Vagina (tissue), 2 donors: ENCODE data around the gene PNPLA1. TPM values are rescaled to one million over a fixed set of nuclear protein-coding genes. Genes with fewer than 3 reads are reported as not detected.

ENCODE experiments used
- DNase-seq, 2 donors: peaks; one replicate each; pipeline ENCODE4 v3.0.0-alpha.2; 2017; ENCODE audit errors: extremely low spot score in 2 of 2
- H3K27ac ChIP-seq: fragments of 200-600 bp; sonication (generic); one replicate; pipeline ENCODE4 v1.5.1; 2019
- H3K27me3 ChIP-seq: fragments of 200-600 bp; sonication (generic); one replicate; pipeline ENCODE4 v1.5.1; 2019
- H3K36me3 ChIP-seq, 2 donors: fragments of 200-600 bp; sonication (generic); one replicate each; pipeline ENCODE4 v1.5.1; 2017 to 2019
- H3K4me1 ChIP-seq: fragments of 200-600 bp; sonication (generic); one replicate; pipeline ENCODE4 v1.5.1; 2019
- H3K4me3 ChIP-seq, 2 donors: fragments of 200-600 bp; sonication (generic); 1 replicate in 1 of 2; 2 replicates in 1 of 2; pipeline ENCODE4 v1.5.1; 2016 to 2019
- H3K9me3 ChIP-seq: fragments of 200-600 bp; sonication (generic); one replicate; pipeline ENCODE4 v1.5.1; 2019
- POLR2A ChIP-seq, 2 donors: fragments of 450-650 bp; IDR thresholded peaks; one replicate each; pipeline ENCODE4 v1.6.1; 2017; ENCODE audit warnings: antibody characterized with exemption in 2 of 2, mild to moderate bottlenecking in 2 of 2, moderate library complexity in 2 of 2
- POLR2AphosphoS5 ChIP-seq, 2 donors: sonication (generic); formaldehyde crosslinking; IDR thresholded peaks; one replicate each; pipeline ENCODE4 v1.9.0; 2017; ENCODE audit warnings: antibody characterized with exemption in 2 of 2, mild to moderate bottlenecking in 2 of 2, low read depth in 1 of 2; ENCODE audit not compliant: insufficient read depth in 1 of 2
- intact Hi-C: fragments of 100-400 bp; cut with DNase I; formaldehyde crosslinking; loops from one replicate; pipeline ENCODE4 v1.15.1; 2023
- total RNA-seq: library from RNA; depleted of rRNA; stranded (reverse); fragments of >200 nt; gene quantifications from one replicate; pipeline ENCODE4 v1.2.3, GENCODE V29; 2016
- TF ChIP-seq, protein P1 (sequence below), 3 experiments: fragments of 450-650 bp in 2 of 3; fragments of 200-600 bp in 1 of 3; sonication (generic) in 1 of 3; IDR thresholded peaks; one replicate each; pipeline ENCODE4 v1.5.1; 2017 to 2019; ENCODE audit warnings: antibody characterized with exemption in 3 of 3, mild to moderate bottlenecking in 2 of 3, moderate library complexity in 2 of 3

PNPLA1 gene
- total RNA-seq, 1 donor from 2014 or later: not detected

DNA sequence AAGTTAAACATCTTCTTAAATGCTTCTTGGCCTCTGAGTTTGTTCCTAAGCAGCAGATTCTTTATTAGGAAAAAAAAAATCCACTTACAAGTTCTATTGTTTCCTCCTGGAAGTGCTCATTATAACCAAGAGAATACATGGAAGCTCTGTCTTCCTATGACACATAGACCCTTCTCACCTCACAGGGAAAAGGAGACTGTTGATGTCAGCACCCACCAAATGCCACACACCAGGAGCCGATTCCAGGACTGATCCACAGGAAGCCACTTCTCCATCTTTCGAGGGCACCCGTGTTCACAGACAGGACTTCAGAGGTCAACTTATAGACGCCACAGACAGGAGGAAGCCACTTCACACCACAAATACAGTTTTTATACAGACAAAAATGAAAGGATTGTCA lies 80.2 kb downstream of the PNPLA1 start:
- Histone ChIP-seq H3K4me1 (peaks cover 7% of the 10 kb centered on the region), H3K4me3 (no peak overlapping the region), H3K9me3 (no peaks in the 10 kb centered on the region), H3K27me3 (no peaks in the 10 kb centered on the region), H3K36me3 (no peaks in the 10 kb centered on the region), H3K27ac (no peak overlapping the region)
- intact Hi-C loops: no loop called here
- DNase-seq: no peak
- TF ChIP-seq, protein P1, sequence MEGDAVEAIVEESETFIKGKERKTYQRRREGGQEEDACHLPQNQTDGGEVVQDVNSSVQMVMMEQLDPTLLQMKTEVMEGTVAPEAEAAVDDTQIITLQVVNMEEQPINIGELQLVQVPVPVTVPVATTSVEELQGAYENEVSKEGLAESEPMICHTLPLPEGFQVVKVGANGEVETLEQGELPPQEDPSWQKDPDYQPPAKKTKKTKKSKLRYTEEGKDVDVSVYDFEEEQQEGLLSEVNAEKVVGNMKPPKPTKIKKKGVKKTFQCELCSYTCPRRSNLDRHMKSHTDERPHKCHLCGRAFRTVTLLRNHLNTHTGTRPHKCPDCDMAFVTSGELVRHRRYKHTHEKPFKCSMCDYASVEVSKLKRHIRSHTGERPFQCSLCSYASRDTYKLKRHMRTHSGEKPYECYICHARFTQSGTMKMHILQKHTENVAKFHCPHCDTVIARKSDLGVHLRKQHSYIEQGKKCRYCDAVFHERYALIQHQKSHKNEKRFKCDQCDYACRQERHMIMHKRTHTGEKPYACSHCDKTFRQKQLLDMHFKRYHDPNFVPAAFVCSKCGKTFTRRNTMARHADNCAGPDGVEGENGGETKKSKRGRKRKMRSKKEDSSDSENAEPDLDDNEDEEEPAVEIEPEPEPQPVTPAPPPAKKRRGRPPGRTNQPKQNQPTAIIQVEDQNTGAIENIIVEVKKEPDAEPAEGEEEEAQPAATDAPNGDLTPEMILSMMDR (IDR thresholded peaks at IDR 0.05): no peak
- TF ChIP-seq POLR2AphosphoS5 (IDR thresholded peaks at IDR 0.05; ENCODE audit: insufficient read depth in 1 of 2, low read depth in 1 of 2): peak in 1 of 2 donors; percentile 42

DNA sequence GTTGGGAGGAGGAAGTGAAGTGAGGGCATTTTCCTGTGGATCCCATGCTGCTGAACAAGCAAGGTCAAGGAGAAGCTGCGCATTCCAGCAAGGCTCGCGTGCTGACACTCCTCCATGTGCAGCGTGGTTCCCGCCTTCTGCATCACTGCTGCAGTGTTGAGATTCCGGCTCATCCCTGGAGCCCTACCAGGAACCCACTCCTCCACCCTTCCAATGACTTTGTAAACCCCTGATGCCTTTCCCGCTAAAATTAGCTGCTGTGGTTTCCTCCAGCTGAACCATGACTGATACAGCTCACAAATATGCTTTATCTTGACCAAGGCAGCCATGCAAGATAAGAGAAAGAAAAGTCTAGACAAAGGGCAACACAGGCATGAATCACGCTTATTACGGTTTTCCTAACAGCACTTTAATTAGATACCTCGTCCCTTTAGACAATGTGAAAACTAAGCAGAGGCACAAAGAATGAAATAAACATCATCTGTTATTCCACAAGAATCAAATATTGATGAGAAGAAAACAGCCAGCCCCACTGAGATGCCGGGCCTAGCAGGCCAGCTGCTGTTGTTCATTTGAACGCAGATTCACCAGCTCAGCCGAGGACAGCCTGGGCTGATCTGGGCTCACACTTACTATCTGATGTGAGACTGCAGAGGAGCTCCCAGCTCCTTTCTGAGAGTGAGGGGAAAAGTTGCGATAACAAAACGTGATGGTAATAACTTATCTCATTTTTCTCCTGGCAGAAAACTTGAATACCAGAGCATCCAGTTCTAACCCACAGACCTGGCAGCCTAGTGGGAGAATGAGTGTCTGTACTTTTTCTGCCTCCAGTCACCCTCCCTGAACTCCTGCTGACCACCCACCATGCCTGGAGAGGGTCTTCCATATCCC lies 81.1 kb downstream of the PNPLA1 start:
- intact Hi-C loops: no loop called here
- TF ChIP-seq, protein P1 (IDR thresholded peaks at IDR 0.05): no peak
- TF ChIP-seq POLR2A (IDR thresholded peaks at IDR 0.05) (no peak), POLR2AphosphoS5 (IDR thresholded peaks at IDR 0.05; ENCODE audit: insufficient read depth in 1 of 2, low read depth in 1 of 2) (no peak)
- Histone ChIP-seq H3K4me1 (peaks cover 3% of the 10 kb centered on the region), H3K27me3 (no peaks in the 10 kb centered on the region), H3K4me3 (no peak overlapping the region), H3K36me3 (no peaks in the 10 kb centered on the region), H3K27ac (no peak overlapping the region), H3K9me3 (no peaks in the 10 kb centered on the region)
- no peak for DNase-seq

DNA sequence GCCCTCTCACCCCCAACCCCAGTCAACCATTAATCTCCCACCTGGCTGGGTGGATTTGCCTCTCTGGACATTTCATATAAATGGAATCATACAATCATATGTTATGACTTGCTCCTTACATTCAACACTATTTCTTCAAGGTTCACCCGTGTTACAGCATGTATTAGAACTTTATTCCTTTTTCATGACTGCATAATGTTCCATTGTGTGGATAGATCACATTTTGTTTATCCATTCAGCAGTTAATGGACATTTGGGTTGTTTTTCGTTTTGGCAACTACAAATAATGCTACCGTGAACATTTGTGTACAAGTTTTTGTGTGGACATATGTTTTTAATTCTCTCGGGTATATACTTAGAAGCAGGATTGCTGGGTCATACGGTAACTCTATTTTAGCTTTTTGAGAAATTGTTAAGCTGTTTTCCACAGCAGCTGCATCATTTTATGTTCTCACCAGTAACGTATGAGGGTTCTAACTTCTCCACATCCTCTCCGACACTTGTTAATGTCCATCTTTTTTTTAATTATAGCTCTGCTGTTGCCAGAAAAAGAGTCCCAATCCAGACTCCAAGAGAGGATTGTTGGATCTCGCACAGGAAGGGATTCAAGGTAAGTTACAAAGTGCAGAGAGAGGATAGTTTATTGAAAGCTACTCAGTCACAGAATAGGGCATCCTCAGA lies 82.8 kb downstream of the PNPLA1 start:
- Histone ChIP-seq H3K9me3 (no peaks in the 10 kb centered on the region), H3K27me3 (no peaks in the 10 kb centered on the region), H3K36me3 (no peaks in the 10 kb centered on the region), H3K4me3 (no peak overlapping the region), H3K27ac (no peak overlapping the region), H3K4me1 (no peaks in the 10 kb centered on the region)
- intact Hi-C loops: no loop called here
- TF ChIP-seq, protein P1 (IDR thresholded peaks at IDR 0.05): no peak
- TF ChIP-seq POLR2A (IDR thresholded peaks at IDR 0.05): no peak
- DNase-seq: no peak

DNA sequence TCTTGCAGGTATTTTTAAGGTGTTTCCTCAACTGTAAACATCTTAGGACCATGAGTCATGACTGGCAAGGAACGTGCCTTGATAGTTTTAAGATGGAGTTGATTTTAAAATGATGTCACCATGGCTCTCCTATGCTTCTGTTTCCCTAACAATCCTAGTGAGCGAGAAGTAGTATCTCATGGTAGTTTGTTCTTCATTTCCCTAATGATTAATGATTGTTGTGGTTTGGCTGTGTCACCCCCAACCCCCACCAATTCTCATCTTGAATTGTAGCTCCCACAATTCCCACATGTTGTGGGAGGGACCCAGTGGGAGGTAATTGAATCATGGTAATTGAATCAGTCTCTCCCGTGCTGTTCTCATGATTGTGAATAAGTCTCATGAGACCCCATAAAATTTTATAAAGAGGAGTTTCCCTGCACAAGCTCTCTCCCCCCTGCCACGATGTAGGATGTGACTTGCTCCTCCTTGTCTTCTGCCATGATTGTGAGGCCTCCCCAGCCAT lies 83.6 kb downstream of the PNPLA1 start:
- Histone ChIP-seq H3K4me3 (no peak overlapping the region), H3K27ac (no peak overlapping the region), H3K4me1 (no peaks in the 10 kb centered on the region), H3K9me3 (no peaks in the 10 kb centered on the region), H3K27me3 (no peaks in the 10 kb centered on the region), H3K36me3 (no peaks in the 10 kb centered on the region)
- intact Hi-C loops: no loop called here
- TF ChIP-seq POLR2A (IDR thresholded peaks at IDR 0.05) (no peak), POLR2AphosphoS5 (IDR thresholded peaks at IDR 0.05; ENCODE audit: insufficient read depth in 1 of 2, low read depth in 1 of 2) (no peak)
- TF ChIP-seq, protein P1 (IDR thresholded peaks at IDR 0.05): no peak
- DNase-seq: no peak

DNA sequence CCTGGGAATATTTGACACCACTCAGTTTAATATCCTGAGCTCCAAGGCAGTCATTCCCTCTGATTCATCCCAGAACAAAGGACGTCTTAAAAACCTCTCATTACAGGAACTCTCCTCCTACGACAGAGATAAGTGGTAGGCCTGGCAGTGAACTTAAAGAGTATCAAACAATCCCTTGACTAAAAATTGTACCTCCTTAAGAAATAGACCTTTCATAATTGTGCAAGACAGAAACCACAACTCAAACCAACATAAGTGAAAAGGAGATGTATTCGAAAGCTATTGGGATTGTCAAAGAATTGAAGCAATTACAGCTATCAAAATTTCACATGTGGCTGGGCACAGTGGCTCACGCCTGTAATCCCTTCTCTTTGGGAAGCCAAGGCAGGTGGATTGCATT lies 86.0 kb downstream of the PNPLA1 start:
- H3K4me3 ChIP-seq: no peak overlapping the region
- H3K36me3 ChIP-seq: no peaks in the 10 kb centered on the region
- no peak for DNase-seq
- H3K4me1 ChIP-seq: no peaks in the 10 kb centered on the region
- H3K9me3 ChIP-seq: no peaks in the 10 kb centered on the region
- TF ChIP-seq POLR2AphosphoS5 (IDR thresholded peaks at IDR 0.05; ENCODE audit: insufficient read depth in 1 of 2, low read depth in 1 of 2) (no peak), POLR2A (IDR thresholded peaks at IDR 0.05) (no peak)
- TF ChIP-seq, protein P1 (IDR thresholded peaks at IDR 0.05): no peak
- H3K27me3 ChIP-seq: no peaks in the 10 kb centered on the region
- H3K27ac ChIP-seq: no peak overlapping the region
- intact Hi-C loops: no loop called here
